ENCODE measurements around the gene GANC. TPM values are rescaled to one million over a fixed set of nuclear protein-coding genes. Genes with fewer than 3 reads are reported as not detected.

Gene GANC
- polyA plus RNA-seq, 3 donors = 23.6 to 35.6 (median 25.9) TPM

DNA sequence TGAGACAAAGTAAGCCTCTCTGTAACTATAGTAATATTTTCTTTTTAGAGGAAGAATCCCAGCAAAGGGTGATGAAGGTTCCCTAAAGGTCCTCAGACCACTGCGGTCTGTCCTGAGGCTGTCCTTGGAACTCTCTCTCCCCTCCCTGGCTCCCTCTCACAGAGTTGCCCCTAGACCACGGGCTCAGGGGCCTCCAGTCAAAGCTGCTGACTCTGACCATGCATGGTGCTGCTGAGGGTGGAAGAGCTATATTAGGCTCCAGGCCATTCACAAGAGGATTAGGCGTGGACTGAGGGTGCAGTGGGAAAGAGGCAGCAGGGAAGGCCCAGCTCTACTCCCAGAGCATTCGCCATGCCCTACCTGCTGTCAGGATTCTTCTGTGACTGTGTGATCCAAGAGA, 100.9 kb downstream of the GANC start:
- DNase-seq (ENCODE audit: low read depth in 3 of 3, low spot score in 2 of 3) = no peak

DNA sequence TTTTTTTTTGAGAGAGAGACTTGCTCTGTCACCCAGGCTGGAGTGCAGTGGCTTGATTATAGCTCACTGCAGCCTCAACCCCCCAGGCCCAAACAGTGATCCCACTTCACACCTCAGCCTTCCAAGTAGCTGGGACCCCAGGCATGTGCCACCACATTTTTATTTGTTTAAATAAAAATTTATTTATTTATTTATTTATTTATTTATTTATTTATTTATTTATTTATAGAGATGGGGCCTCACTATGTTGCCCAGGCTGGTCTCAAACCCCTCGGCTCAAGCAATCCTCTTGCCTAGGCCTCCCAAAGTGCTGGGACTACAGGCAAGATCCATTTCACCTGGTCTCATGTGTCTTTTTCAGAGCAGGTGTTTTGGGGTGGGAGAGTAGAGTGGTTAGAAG, 101.8 kb downstream of the GANC start:
- no peak for DNase-seq (ENCODE audit: low read depth in 3 of 3, low spot score in 2 of 3)

DNA sequence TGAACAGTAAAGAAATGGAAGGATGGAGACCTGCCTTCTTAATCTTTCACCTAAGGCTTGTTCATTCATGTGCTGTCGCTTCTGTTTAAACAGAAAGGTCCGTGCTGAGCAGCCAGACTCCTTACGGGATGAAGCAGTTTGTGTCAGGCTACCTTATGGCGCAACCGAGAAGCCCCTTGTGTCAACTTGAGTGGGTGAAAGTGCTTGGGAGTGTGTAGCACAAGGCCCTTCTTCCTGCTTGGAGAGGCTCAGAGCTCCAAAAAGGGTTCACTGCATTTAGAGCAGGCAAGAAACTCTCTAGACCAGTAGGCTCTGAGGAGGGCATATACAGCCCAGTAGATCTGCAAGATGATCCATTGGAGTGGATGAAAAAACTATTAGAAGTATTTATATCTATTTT, 102.3 kb downstream of the GANC start:
- no peak for DNase-seq (ENCODE audit: low read depth in 3 of 3, low spot score in 2 of 3)

DNA sequence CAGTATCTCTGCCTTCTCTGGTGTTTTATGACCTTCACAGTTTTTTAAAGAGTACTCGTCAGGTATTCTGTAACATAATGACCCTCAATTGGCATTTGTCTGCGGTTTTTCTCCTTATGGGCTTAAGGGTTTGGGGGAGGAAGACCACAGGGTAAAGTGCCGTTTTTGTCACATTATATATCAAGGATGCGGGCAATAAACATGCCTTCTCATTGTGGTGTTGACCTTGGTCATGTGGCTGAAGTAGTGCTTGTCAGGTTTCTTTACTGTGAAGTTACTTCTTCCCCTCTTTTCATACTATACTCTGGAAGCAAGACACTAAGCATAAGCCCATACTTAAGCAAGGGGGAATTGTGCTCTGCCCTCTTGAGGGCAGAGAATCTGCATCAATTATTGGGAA, 102.9 kb downstream of the GANC start:
- no peak for DNase-seq (ENCODE audit: low read depth in 3 of 3, low spot score in 2 of 3)

DNA sequence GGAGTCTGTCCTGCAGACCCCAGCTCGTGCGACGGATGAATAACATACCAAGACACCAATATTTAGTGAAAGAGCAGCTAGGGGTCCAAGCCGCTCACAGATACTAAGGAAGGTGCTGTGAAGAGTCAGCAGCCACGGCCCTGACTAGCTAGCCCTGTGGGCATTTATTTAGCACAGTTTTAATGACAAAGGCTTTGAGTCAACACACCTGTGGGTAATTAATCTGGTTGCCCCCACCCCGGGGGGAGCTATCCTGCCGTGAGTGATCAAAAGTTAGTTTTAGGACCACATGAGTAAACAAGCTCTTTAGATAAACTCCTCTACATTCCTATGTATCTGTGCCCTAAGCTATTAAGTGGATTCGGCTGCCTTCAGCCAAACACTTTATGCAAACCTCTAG, 105.0 kb downstream of the GANC start:
- no peak for DNase-seq (ENCODE audit: low read depth in 3 of 3, low spot score in 2 of 3)

DNA sequence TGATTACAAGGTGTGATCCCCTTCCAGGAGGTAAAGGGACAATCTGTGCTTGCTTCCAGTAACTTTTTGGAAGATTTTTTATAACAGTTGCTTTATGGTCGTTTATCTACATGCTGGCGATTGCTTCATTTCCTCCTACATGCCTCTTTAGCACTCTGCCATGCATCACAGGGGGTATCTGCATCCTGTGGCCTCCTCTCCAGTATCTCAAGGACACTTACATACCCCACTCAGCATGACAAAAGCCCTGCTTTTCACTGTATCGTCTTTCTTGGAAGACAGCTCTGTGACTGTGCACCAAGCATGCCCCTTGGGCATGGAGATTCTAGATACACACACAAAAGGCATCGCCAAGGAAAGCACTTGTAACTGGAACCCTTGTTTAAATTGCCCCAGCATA, 111.6 kb downstream of the GANC start:
- DNase-seq (ENCODE audit: low read depth in 3 of 3, low spot score in 2 of 3) = no peak

DNA sequence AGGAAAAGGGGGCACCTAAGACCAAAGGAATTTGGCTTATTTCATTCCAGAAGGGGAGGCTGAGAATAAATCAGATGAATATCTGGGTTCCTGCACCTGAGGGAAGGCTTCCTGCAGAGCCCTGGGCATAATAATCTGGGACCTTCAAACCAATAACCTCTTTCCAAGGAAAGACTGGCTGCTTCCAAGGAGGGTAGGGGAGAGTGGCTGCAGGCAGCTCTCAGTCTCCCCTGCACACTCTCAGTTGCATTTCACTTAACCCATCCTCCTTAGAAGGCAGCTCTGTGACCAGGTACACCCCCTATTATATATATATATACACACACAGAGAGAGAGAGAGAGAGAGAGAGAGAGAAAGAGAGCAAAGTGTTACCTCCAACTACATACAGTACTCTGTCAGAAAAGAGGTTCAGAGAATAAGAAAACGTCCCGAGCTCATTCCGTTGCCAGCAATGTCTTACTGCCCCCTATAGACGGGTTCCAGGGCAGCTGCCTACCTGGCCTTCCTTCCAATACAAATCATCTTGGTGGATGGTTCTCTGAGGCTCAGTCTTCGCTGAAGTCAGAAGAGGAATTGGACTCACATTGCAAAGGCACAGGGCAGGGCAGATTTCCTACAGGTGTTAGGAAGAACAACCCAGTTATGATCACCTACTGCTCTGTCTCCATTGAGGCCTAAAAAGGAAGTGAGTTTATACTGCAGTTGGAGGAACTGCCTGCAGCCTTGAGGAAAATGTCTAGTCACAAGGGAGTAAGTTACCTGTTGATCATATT, 112.4 kb downstream of the GANC start:
- no peak for DNase-seq (ENCODE audit: low read depth in 3 of 3, low spot score in 2 of 3)

DNA sequence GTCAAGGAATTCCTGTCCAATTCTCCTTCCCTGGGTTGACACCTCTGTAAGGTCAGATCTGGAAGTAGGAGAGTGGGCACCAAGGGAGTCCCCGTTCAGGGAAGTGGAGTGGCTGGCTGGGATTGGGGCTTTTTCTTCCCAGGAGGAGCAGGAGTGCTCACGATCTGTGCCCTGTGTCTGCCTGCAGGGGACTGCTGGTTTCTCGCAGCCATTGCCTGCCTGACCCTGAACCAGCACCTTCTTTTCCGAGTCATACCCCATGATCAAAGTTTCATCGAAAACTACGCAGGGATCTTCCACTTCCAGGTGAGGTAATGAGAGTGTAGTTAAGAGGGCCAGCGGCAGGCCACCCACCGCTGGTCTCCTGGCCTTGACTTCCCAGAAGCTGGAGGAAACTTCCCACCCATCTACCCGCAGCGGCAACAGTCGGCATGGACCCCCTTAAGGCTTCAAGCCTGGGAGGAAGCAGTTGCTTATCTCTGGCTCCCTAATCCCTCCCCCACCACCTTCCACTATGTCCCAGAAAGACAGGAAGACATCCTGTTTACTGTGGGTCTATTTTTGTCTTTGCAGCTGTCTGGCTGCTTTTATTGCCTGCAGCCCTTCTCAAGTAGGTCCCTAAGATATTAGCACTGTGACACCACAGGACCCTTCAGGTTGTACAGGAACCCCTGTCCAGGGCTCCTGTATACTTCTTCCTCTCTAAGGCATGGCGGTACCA, 113.1 kb downstream of the GANC start:
- DNase-seq (ENCODE audit: low read depth in 3 of 3, low spot score in 2 of 3) = no peak

DNA sequence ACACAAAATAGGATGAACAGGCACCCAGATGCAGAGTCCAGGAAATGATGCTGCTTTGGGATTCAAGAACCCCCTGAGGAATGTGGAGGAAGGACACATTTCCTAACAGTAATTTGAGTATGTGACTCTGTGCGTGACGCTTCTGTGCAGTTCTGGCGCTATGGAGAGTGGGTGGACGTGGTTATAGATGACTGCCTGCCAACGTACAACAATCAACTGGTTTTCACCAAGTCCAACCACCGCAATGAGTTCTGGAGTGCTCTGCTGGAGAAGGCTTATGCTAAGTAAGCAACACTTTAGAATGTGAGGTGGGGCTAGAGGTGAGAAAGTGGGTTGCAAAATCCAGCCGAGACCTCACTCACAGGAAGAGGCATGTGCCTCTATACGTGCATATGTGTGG, 114.6 kb downstream of the GANC start:
- no peak for DNase-seq (ENCODE audit: low read depth in 3 of 3, low spot score in 2 of 3)

DNA sequence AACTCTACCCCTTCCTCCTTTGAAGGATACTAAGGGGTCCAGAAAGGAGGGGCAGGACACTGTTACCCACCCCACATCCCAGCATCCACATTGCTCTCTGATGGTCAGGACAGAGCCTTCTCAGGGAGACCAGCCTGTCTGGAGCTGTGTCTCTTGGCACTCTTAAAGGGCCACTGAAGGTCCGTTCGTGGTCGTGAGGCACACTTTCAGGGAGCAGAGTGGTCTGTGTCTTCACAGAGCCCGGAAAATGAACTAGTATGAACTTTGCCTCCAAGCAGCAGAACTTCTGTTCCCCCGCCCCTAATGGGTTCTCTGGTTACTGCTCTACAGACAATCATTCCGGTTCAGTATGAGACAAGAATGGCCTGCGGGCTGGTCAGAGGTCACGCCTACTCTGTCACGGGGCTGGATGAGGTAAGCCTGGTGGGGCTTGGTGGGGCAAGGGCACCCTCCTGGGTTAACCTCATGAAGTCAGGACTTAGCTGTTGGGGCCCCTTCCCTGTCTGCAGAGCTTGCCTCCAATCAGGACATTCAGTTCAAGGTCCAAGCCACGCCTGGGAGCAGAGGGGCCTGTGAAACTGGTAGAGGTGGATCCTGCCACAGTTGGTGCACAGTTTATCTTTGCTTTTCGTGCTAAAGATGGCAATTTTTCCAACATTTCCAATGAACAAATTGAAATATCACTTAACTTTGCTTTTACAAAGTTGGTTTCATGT, 119.5 kb downstream of the GANC start:
- DNase-seq (ENCODE audit: low read depth in 3 of 3, low spot score in 2 of 3) = no peak

DNA sequence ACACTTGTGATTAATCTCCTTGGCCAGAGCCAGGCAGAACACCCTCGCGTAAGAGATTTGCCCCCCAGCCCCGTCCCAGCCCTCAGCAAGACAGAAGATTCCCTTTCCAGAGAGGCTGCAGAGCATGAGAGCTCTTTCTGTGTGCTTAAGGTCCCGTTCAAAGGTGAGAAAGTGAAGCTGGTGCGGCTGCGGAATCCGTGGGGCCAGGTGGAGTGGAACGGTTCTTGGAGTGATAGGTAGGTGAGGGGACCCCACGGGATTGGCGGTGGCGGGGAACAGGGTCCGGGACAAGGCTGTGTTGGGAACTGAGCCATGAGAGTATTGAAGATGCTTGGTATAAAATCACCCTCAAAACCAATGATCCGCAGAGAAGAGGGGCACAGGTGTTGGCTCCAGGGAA, 121.1 kb downstream of the GANC start:
- no peak for DNase-seq (ENCODE audit: low read depth in 3 of 3, low spot score in 2 of 3)

DNA sequence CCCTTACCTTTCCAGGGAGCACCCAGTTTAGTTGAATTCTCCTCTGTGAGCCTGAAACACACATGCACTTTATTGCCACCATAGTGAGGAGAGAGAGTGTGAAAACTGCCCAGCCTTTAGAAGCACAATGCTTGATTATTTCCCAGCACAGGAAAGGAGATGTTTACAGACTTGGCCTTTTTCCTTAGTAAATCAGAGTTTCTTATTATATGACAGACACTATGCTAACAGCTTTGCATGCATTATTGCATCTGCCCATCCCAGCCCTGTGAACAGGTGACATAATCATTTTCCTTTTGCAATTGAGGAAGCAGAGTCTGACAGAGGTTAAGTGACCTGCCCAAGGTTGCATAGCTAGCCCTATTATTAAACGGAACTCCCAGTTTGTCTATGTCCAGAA, 122.8 kb downstream of the GANC start:
- no peak for DNase-seq (ENCODE audit: low read depth in 3 of 3, low spot score in 2 of 3)

DNA sequence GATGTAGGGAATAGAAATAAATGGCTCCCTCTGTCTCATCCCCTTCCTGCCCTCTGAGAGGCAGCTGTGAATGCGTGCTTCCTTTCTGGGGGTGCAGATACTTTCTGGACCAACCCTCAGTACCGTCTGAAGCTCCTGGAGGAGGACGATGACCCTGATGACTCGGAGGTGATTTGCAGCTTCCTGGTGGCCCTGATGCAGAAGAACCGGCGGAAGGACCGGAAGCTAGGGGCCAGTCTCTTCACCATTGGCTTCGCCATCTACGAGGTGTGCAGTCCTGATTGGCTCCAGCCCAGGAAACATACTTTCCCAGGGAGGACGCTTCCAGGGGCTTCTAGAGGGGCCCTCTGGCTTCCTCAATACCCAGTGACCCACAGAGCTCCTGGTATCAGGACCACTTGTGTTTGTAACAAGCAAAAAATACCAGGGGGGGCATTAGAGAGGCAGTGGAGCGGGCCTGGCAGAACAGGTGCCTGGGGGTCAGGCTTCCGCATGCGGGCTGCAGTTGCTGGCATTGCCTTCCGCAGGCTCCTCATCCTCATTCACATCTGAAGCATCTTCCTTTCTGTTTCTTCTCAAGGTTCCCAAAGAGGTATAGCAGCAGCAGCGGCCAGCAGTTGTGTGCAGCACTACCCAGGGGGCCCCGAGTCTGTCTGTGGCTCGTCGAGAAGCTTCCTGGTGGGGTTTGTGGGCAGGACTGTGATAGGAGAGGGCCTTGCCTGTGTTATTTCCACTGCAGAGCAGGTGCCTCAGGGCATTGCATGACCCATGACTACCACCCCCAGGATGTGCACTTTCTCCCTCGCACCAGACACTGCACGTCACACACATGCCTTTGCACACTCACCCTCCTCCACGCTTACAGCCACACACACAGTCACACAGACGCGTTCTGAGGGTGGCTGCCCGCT, 128.8 kb downstream of the GANC start:
- DNase-seq (ENCODE audit: low read depth in 3 of 3, low spot score in 2 of 3) = no peak

DNA sequence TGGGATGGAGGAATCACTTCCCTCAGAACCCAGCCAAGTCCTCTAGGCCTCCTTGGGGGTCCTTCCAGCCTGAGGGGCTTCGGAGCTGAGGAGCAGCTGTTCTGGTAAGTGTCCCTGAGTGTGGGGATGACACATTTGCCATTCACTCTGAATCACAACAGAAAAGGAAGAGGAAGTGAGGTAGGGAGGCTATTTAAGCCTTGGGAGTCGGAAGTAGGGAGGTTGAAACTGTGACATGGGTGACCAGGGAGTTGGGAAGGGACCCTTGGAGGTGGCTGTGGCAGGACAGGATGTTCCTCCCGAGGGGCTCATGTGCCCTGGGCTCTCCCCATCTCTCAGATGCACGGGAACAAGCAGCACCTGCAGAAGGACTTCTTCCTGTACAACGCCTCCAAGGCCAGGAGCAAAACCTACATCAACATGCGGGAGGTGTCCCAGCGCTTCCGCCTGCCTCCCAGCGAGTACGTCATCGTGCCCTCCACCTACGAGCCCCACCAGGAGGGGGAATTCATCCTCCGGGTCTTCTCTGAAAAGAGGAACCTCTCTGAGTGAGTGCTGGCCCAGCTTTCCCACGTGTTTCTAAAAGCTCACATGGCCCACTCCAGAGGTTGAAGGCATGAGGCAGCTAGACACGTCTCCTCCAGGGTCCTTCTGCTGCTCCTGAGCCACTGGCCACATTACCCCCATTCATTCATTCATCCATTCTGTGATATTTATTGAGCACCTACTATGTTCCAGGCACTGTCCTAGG, 129.6 kb downstream of the GANC start:
- DNase-seq (ENCODE audit: low read depth in 3 of 3, low spot score in 2 of 3) = no peak

DNA sequence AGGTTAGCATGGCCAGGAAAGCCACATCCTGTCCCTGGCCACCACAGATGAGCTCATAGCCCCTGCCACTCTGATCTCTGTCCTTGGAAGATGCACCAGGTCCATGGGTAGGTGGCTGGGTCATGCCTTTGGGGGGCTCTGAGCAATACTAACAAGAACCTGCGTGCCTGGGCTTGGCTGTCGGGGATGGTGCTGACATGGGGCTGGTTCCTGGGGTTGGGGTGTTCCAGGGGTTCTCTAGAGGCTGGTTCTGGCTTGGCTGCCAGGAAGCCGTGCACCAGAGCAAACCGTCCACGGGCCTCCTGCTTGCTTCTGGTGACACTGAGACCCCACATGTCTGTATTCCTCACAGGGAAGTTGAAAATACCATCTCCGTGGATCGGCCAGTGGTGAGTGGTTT, 130.4 kb downstream of the GANC start:
- no peak for DNase-seq (ENCODE audit: low read depth in 3 of 3, low spot score in 2 of 3)

DNA sequence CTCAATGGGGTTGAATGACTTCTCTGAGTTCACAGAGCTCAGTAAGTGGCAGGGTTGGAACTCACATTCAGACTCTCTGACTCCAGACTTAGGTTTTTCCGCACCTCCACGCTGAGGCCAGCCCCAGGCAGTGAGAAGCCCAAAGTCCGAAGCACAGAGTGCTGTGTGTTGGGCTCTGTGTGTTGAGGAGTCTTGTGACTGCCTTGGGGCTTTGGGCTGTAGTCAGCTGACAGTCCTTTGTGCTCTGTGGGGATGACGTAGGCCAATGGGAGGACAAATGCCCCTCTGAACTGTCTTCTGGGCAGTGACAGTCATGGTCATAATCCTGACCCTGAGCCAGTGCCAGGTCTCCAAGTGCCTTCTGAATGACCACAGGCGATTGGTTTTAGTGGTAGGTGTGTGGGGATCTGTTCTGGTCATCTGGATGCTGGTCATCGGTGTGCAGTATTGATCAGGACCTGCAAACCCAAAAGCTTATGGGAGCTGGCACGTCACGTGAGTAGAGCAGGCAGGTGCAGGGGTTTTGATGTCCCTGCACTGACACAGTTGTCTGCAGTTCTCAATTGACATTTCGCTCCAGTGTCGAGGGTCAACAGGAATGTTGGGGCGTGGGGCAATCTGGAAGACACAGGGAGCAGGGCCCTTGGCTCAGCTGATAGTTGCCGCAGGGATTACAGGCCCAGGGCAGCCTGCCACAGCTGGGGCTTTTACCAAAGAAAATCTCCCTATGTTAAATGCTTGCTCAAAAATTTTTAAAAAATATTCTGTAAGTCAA, 131.6 kb downstream of the GANC start:
- no peak for DNase-seq (ENCODE audit: low read depth in 3 of 3, low spot score in 2 of 3)

DNA sequence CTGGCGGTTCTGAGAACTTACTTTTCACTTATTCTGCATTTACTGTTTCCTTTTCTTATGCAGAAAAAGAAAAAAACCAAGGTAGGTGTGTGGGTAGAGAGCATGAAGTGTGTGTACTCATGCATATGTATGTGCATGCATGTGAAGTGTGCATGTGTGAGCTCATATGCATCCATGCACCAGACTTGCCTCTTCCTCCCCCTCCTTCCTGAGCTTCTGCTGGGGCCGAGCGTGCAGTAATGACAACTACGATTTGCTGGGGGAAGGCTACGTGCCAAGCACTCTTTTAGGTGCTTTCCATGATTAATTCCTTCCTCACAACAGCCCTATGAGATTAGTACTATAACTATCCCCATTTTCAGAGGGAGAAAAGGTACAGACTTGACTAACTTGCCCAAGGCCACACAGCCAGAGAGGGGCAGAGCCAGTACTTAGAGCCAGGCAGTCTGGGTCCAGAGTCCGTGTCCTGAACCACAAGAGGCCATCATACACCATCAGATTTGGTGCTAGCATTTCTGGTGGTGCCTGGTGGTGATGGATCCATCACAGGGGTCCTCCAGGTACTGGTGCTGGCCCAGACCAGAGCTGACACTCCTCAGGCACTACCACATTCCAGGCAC, 133.0 kb downstream of the GANC start:
- DNase-seq (ENCODE audit: low read depth in 3 of 3, low spot score in 2 of 3) = no peak
